ENCODE data around the gene COG2.
A peak's percentile ranks its signal among the peaks of the same experiment; 100 is the strongest.

The COG2 gene

DNA sequence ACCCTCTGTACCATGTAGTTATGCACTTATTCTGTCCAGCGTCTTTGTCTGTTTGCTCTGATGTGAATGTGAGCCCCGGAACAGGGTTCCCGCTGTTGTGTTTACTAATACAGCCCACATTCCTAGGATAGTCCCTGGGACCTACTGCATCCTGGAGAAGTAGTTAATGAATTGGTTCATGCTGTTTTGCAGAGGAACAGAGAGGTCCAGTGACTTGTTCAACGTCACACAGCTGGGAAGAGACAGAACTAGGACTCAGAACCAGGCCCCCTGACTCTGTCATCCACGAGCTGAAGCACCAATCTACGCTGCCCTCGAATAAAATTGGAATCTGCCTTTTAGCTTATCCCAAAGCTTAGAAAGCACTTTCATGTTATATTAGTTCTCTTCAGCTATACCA lies 70.9 kb downstream of the COG2 start:
- Histone ChIP-seq H3K9me3 (replicated peaks in 1 of 2; ENCODE audit: control insufficient read depth in 2 of 2, insufficient read depth in 1 of 2, low read depth in 1 of 2, low read length in 2 of 2) (no peaks in the 10 kb centered on the region), H3K27ac (replicated peaks; ENCODE audit: low read length) (no peak overlapping the region), H2AFZ (ENCODE audit: low read length) (no peak overlapping the region), H2BK120ac (ENCODE audit: low read depth, low read length) (no peak overlapping the region), H4K8ac (ENCODE audit: low read depth, low read length) (no peak overlapping the region), H3K4me2 (ENCODE audit: insufficient read depth, low read length, poor library complexity, severe bottlenecking) (no peak overlapping the region), H2BK5ac (ENCODE audit: low read length) (no peak overlapping the region), H2BK12ac (ENCODE audit: low read length) (no peak overlapping the region), H3K14ac (ENCODE audit: low read length) (no peak overlapping the region), H2AK5ac (ENCODE audit: low read depth, low read length) (no peak overlapping the region), H3K4ac (ENCODE audit: low read length) (no peak overlapping the region), H2BK15ac (ENCODE audit: low read length) (no peak overlapping the region), H3K27me3 (ENCODE audit: control insufficient read depth in 3 of 3, insufficient read depth in 3 of 3, low read depth in 1 of 3, low read length in 3 of 3) (peaks cover 0 to 20% (median 0%) of the 10 kb centered on the region in 3 experiments), H3K4me1 (ENCODE audit: control insufficient read depth in 2 of 2, insufficient read depth in 1 of 2, low read depth in 1 of 2, low read length in 2 of 2) (peaks cover 6 to 11% of the 10 kb centered on the region in 2 donors), H3K4me3 (ENCODE audit: low read length in 2 of 2) (no peak overlapping the region), H3K18ac (ENCODE audit: low read length) (no peak overlapping the region), H3K79me1 (ENCODE audit: low read depth, low read length) (no peaks in the 10 kb centered on the region), H4K91ac (ENCODE audit: low read depth, low read length, poor library complexity) (no peak overlapping the region), H3K23ac (ENCODE audit: low read depth, low read length, poor library complexity) (no peak overlapping the region), H3K36me3 (replicated peaks in 1 of 2; ENCODE audit: control insufficient read depth in 2 of 2, insufficient read depth in 2 of 2, low read length in 2 of 2) (no peaks in the 10 kb centered on the region), H3K9ac (ENCODE audit: low read depth, low read length, poor library complexity) (no peak overlapping the region)
- DNase-seq (ENCODE audit: low spot score), result no peak
- no CpG with 5 or more reads among the region's 7 CpGs for WGBS, 2 donors (ENCODE audit: extremely low coverage in 2 of 2, insufficient read length in 2 of 2, insufficient replicate concordance in 1 of 2)

DNA sequence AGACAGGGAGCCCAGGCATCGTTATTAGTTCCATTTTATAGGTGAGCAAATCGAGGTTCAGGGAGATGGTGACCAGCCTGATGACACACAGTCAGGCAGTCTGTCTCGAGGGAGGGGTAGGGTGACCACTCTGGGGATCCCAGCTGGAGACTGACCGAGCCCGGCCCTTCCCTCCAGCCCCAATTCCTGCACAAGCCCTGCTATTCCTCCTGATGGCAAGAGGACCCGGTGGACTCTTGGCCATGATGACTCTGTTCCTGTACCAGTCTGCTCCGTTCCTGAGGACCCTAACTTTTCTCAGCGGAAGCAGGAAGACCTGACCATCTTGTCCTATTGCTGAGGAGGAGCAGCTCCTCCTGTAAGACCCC lies 71.2 kb downstream of the COG2 start:
- H3K27me3 ChIP-seq (ENCODE audit: control insufficient read depth in 3 of 3, insufficient read depth in 3 of 3, low read depth in 1 of 3, low read length in 3 of 3), result peaks cover 0 to 20% (median 0%) of the 10 kb centered on the region in 3 experiments
- no peak overlapping the region for H3K23ac ChIP-seq (ENCODE audit: low read depth, low read length, poor library complexity)
- peak overlapping the region; percentile 12 for H3K18ac ChIP-seq (ENCODE audit: low read length)
- H2AK5ac ChIP-seq (ENCODE audit: low read depth, low read length), result no peak overlapping the region
- peak overlapping the region; percentile 78 for H4K8ac ChIP-seq (ENCODE audit: low read depth, low read length)
- H3K27ac ChIP-seq (replicated peaks; ENCODE audit: low read length), result no peak overlapping the region
- H3K36me3 ChIP-seq (replicated peaks in 1 of 2; ENCODE audit: control insufficient read depth in 2 of 2, insufficient read depth in 2 of 2, low read length in 2 of 2), result no peaks in the 10 kb centered on the region
- no peak overlapping the region for H3K9ac ChIP-seq (ENCODE audit: low read depth, low read length, poor library complexity)
- no peaks in the 10 kb centered on the region for H3K9me3 ChIP-seq (replicated peaks in 1 of 2; ENCODE audit: control insufficient read depth in 2 of 2, insufficient read depth in 1 of 2, low read depth in 1 of 2, low read length in 2 of 2)
- no peak overlapping the region for H4K91ac ChIP-seq (ENCODE audit: low read depth, low read length, poor library complexity)
- H2BK15ac ChIP-seq (ENCODE audit: low read length), result no peak overlapping the region
- no peak overlapping the region for H3K4ac ChIP-seq (ENCODE audit: low read length)
- H3K4me1 ChIP-seq (ENCODE audit: control insufficient read depth in 2 of 2, insufficient read depth in 1 of 2, low read depth in 1 of 2, low read length in 2 of 2), result peaks cover 6 to 11% of the 10 kb centered on the region in 2 donors
- DNase-seq (ENCODE audit: low spot score), result no peak
- peak overlapping the region; percentile 83 for H2AFZ ChIP-seq (ENCODE audit: low read length)
- WGBS, 2 donors (ENCODE audit: extremely low coverage in 2 of 2, insufficient read length in 2 of 2, insufficient replicate concordance in 1 of 2), result no CpG with 5 or more reads among the region's 8 CpGs
- no peak overlapping the region for H2BK12ac ChIP-seq (ENCODE audit: low read length)
- H3K79me1 ChIP-seq (ENCODE audit: low read depth, low read length), result no peaks in the 10 kb centered on the region
- no peak overlapping the region for H3K4me3 ChIP-seq (ENCODE audit: low read length in 2 of 2)
- no peak overlapping the region for H3K14ac ChIP-seq (ENCODE audit: low read length)
- no peak overlapping the region for H3K4me2 ChIP-seq (ENCODE audit: insufficient read depth, low read length, poor library complexity, severe bottlenecking)
- no peak overlapping the region for H2BK120ac ChIP-seq (ENCODE audit: low read depth, low read length)
- H2BK5ac ChIP-seq (ENCODE audit: low read length), result no peak overlapping the region

DNA sequence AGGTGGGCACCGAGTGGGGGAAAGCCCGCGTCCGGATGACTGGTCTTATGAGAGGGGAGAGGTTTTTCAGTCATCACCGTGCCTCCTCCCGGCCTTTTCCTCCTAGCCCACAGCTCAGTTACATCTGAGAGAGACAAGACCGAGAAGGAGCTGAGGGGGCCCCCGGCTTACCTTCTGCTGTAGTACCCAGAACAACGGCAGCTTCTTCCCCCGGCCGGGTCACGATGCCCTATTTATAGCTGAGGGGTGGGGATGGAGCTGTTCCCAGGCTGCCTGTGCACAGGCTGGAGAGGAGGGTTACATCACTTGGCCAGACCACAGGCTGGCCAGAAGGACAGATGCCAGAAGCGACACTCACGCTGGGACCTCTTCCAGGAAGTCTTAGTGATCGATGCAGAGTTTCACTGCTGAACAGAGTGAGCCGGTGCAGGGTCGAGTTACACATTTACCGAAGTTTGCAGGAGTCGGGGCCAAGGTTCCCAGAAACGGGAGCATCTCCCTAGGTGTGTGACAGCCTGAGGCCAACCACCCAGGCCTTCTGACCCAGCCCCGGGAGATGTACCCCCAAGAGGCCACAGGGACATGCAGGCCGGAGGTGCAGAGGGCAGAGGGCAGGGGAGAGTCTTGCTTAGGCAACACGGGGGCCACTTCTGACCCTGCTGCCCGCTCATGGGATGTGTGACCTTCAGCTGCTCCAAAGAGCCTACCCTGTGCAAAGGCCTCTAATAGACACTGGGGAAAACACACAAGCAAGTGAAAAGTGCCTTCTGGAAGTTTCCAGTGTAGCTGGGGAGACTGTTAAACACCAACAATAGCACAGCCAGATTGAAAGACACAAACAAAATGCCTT lies 71.9 kb downstream of the COG2 start, which contains the start of gene AGT:
TSS of gene AGT (minus strand) at position 208 of the 850 bp plus-strand sequence. CDS start 3,299 bp downstream, outside the sequence.
- Histone ChIP-seq H2AFZ (ENCODE audit: low read length) (peak within 1 kb of the TSS; percentile 83), H3K27ac (replicated peaks; ENCODE audit: low read length) (no peak within 1 kb of the TSS), H2BK15ac (ENCODE audit: low read length) (no peak within 1 kb of the TSS), H3K9me3 (replicated peaks in 1 of 2; ENCODE audit: control insufficient read depth in 2 of 2, insufficient read depth in 1 of 2, low read depth in 1 of 2, low read length in 2 of 2) (no peaks in the 10 kb centered on the region), H3K36me3 (replicated peaks in 1 of 2; ENCODE audit: control insufficient read depth in 2 of 2, insufficient read depth in 2 of 2, low read length in 2 of 2) (no peaks in the 10 kb centered on the region), H3K18ac (ENCODE audit: low read length) (peak within 1 kb of the TSS; percentile 22), H3K27me3 (ENCODE audit: control insufficient read depth in 3 of 3, insufficient read depth in 3 of 3, low read depth in 1 of 3, low read length in 3 of 3) (peaks cover 0 to 16% (median 0%) of the 10 kb centered on the region in 3 experiments), H2BK12ac (ENCODE audit: low read length) (no peak within 1 kb of the TSS), H3K4me3 (ENCODE audit: low read length in 2 of 2) (no peak within 1 kb of the TSS), H3K4me1 (ENCODE audit: control insufficient read depth in 2 of 2, insufficient read depth in 1 of 2, low read depth in 1 of 2, low read length in 2 of 2) (peaks cover 6 to 11% of the 10 kb centered on the region in 2 donors), H3K14ac (ENCODE audit: low read length) (no peak within 1 kb of the TSS), H2AK5ac (ENCODE audit: low read depth, low read length) (no peak within 1 kb of the TSS), H3K79me1 (ENCODE audit: low read depth, low read length) (no peaks in the 10 kb centered on the region), H3K4me2 (ENCODE audit: insufficient read depth, low read length, poor library complexity, severe bottlenecking) (no peak within 1 kb of the TSS), H3K9ac (ENCODE audit: low read depth, low read length, poor library complexity) (peak within 1 kb of the TSS; percentile 73), H3K23ac (ENCODE audit: low read depth, low read length, poor library complexity) (no peak within 1 kb of the TSS), H4K91ac (ENCODE audit: low read depth, low read length, poor library complexity) (no peak within 1 kb of the TSS), H2BK120ac (ENCODE audit: low read depth, low read length) (no peak within 1 kb of the TSS), H3K4ac (ENCODE audit: low read length) (no peak within 1 kb of the TSS), H2BK5ac (ENCODE audit: low read length) (peak within 1 kb of the TSS; percentile 20), H4K8ac (ENCODE audit: low read depth, low read length) (peak within 1 kb of the TSS; percentile 78)
- no peak for DNase-seq (ENCODE audit: low spot score)
- WGBS, 2 donors (ENCODE audit: extremely low coverage in 2 of 2, insufficient read length in 2 of 2, insufficient replicate concordance in 1 of 2), result no CpG with 5 or more reads among the region's 24 CpGs

DNA sequence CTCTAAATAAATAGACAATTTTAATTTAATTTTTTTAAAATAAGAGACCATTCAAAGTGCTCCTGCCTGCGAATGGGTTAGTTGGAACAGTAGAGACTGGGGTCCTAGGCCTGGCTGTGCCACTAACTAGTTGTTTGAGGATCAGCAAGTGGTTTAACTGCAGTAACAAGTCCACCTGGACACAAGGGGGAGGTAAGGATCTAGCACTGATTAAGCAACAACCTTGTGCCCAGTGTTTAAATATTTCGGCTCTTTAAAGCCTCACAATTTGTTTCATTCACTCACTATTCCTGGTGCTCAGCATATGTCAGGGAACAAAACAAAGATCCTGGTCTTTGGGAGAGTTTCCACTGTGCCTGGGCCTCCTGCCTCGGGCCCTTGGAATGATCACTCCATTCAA lies 73.2 kb downstream of the COG2 start:
- H3K14ac ChIP-seq (ENCODE audit: low read length), result no peak overlapping the region
- DNase-seq (ENCODE audit: low spot score), result no peak
- H3K4me2 ChIP-seq (ENCODE audit: insufficient read depth, low read length, poor library complexity, severe bottlenecking), result no peak overlapping the region
- no peak overlapping the region for H4K8ac ChIP-seq (ENCODE audit: low read depth, low read length)
- H3K9ac ChIP-seq (ENCODE audit: low read depth, low read length, poor library complexity), result no peak overlapping the region
- H3K4me3 ChIP-seq (ENCODE audit: low read length in 2 of 2), result no peak overlapping the region
- peaks cover 6 to 11% of the 10 kb centered on the region in 2 donors for H3K4me1 ChIP-seq (ENCODE audit: control insufficient read depth in 2 of 2, insufficient read depth in 1 of 2, low read depth in 1 of 2, low read length in 2 of 2)
- no peak overlapping the region for H3K4ac ChIP-seq (ENCODE audit: low read length)
- no peaks in the 10 kb centered on the region for H3K79me1 ChIP-seq (ENCODE audit: low read depth, low read length)
- H3K23ac ChIP-seq (ENCODE audit: low read depth, low read length, poor library complexity), result no peak overlapping the region
- no peak overlapping the region for H2BK12ac ChIP-seq (ENCODE audit: low read length)
- H4K91ac ChIP-seq (ENCODE audit: low read depth, low read length, poor library complexity), result no peak overlapping the region
- no peak overlapping the region for H2BK5ac ChIP-seq (ENCODE audit: low read length)
- no peak overlapping the region for H2BK120ac ChIP-seq (ENCODE audit: low read depth, low read length)
- H3K27me3 ChIP-seq (ENCODE audit: control insufficient read depth in 3 of 3, insufficient read depth in 3 of 3, low read depth in 1 of 3, low read length in 3 of 3), result peaks cover 0 to 11% (median 0%) of the 10 kb centered on the region in 3 experiments
- no peaks in the 10 kb centered on the region for H3K36me3 ChIP-seq (replicated peaks in 1 of 2; ENCODE audit: control insufficient read depth in 2 of 2, insufficient read depth in 2 of 2, low read length in 2 of 2)
- no CpG with 5 or more reads among the region's 3 CpGs for WGBS, 2 donors (ENCODE audit: extremely low coverage in 2 of 2, insufficient read length in 2 of 2, insufficient replicate concordance in 1 of 2)
- H2AFZ ChIP-seq (ENCODE audit: low read length), result no peak overlapping the region
- no peaks in the 10 kb centered on the region for H3K9me3 ChIP-seq (replicated peaks in 1 of 2; ENCODE audit: control insufficient read depth in 2 of 2, insufficient read depth in 1 of 2, low read depth in 1 of 2, low read length in 2 of 2)
- H2BK15ac ChIP-seq (ENCODE audit: low read length), result no peak overlapping the region
- H3K27ac ChIP-seq (replicated peaks; ENCODE audit: low read length), result no peak overlapping the region
- no peak overlapping the region for H3K18ac ChIP-seq (ENCODE audit: low read length)
- H2AK5ac ChIP-seq (ENCODE audit: low read depth, low read length), result no peak overlapping the region

All from neuronal stem cell (in vitro differentiated cells).